ENCODE results near the gene RRP1B. TPM values are rescaled to one million over a fixed set of nuclear protein-coding genes. Genes with fewer than 3 reads are reported as not detected.
A peak's percentile ranks its signal among the peaks of the same experiment; 100 is the strongest.

RRP1B gene
- total and polyA plus RNA-seq, 9 of the 15 experiments (the other 6 are each of a cell fraction or from before 2014, with no cell fraction given): 6.8 to 66.6 (median 41.9) TPM

GRCh38 chr21:43659136-43660000 lies at the start of gene RRP1B, which contains the start of gene HSF2BP (continued):
- TF ChIP-seq ZFP30 (CRISPR knock-in tag; IDR thresholded peaks at IDR 0.05; ENCODE audit: borderline replicate concordance) (no peak), HDAC2 (IDR thresholded peaks at IDR 0.05) (peak; percentile 78), RBFOX2 (IDR thresholded peaks at IDR 0.05; ENCODE audit: low read depth, low read length) (peak; percentile 98), SOX6 (IDR thresholded peaks at IDR 0.05) (peak; percentile 71), HES1 (IDR thresholded peaks at IDR 0.05; ENCODE audit: low read depth) (no peak), L3MBTL2 (IDR thresholded peaks at IDR 0.05) (peak; percentile 100), HMBOX1 (IDR thresholded peaks at IDR 0.05) (no peak), RFX5 (IDR thresholded peaks at IDR 0.05; ENCODE audit: low read depth, low read length) (no peak), ZNF165 (CRISPR knock-in tag; IDR thresholded peaks at IDR 0.05; ENCODE audit: borderline replicate concordance) (no peak), FOXP4 (CRISPR knock-in tag; IDR thresholded peaks at IDR 0.05; ENCODE audit: borderline replicate concordance) (peak; percentile 91), RBBP5 (IDR thresholded peaks at IDR 0.05; ENCODE audit: borderline replicate concordance, insufficient read depth, low read length, poor library complexity, severe bottlenecking) (peak; percentile 99), NFE2L1 (tag; IDR thresholded peaks at IDR 0.05; ENCODE audit: borderline replicate concordance, low read depth) (no peak), TEAD2 (tag; IDR thresholded peaks at IDR 0.05) (peak; percentile 44; the same call in 1 of the 2 replicates), ZNF592 (IDR thresholded peaks at IDR 0.05) (peak; percentile 100), FOXA1 (IDR thresholded peaks at IDR 0.05; ENCODE audit: borderline replicate concordance) (no peak), NCOA6 (IDR thresholded peaks at IDR 0.05) (no peak)
- TF ChIP-seq, protein P1, sequence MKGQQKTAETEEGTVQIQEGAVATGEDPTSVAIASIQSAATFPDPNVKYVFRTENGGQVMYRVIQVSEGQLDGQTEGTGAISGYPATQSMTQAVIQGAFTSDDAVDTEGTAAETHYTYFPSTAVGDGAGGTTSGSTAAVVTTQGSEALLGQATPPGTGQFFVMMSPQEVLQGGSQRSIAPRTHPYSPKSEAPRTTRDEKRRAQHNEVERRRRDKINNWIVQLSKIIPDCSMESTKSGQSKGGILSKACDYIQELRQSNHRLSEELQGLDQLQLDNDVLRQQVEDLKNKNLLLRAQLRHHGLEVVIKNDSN (CRISPR knock-in tag; IDR thresholded peaks at IDR 0.05): peak; percentile 72

Measured in K562 (cell line).